ENCODE measurements around the gene CADPS2.

DNA sequence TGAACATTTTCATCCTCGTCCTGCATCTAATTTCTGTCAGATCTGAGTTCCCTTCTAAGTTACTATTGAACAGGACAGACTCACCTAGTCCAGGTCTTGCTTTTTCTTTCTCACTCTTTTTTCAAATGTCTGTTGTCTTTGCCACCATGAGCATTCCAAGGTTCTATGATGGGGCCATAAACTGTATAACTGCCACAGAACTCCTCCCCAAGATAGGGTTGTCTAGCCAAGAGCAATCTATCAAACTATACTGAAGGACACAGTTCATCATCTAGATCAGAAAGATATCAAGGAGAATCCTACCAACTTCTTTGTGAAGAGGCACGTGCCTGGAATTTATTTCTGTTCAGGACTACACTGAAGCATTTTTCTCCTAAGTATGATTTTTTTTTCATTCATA, 531.6 kb downstream of the CADPS2 start:
- TF ChIP-seq CTCF (IDR thresholded peaks at IDR 0.05; ENCODE audit: insufficient read depth, low read length, poor library complexity, severe bottlenecking): no peak
- TF ChIP-seq EZH2phosphoT487 (conservative IDR thresholded peaks at IDR 0.05; ENCODE audit: low read length): no peak
